GM12874 (cell line): Measurements from ENCODE around the gene IRF2BP1.

Source experiments
- TF ChIP-seq, protein P1 (sequence below): IDR thresholded peaks from 2 replicates; pipeline ENCODE4 v1.5.1; 2011; ENCODE audit warnings: low read depth, mild to moderate bottlenecking, control low read depth, low read length, moderate library complexity; ENCODE audit not compliant: insufficient read depth

IRF2BP1 gene

GRCh38 chr19:45863840-45864628 is 21.9 kb downstream of the IRF2BP1 start, which contains the start of gene FOXA3:
FOXA3 (plus strand) TSS chr19:45864326; CDS start chr19:45864457, 131 bp downstream.
- TF ChIP-seq, protein P1, sequence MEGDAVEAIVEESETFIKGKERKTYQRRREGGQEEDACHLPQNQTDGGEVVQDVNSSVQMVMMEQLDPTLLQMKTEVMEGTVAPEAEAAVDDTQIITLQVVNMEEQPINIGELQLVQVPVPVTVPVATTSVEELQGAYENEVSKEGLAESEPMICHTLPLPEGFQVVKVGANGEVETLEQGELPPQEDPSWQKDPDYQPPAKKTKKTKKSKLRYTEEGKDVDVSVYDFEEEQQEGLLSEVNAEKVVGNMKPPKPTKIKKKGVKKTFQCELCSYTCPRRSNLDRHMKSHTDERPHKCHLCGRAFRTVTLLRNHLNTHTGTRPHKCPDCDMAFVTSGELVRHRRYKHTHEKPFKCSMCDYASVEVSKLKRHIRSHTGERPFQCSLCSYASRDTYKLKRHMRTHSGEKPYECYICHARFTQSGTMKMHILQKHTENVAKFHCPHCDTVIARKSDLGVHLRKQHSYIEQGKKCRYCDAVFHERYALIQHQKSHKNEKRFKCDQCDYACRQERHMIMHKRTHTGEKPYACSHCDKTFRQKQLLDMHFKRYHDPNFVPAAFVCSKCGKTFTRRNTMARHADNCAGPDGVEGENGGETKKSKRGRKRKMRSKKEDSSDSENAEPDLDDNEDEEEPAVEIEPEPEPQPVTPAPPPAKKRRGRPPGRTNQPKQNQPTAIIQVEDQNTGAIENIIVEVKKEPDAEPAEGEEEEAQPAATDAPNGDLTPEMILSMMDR, result peak; percentile 83

DNA sequence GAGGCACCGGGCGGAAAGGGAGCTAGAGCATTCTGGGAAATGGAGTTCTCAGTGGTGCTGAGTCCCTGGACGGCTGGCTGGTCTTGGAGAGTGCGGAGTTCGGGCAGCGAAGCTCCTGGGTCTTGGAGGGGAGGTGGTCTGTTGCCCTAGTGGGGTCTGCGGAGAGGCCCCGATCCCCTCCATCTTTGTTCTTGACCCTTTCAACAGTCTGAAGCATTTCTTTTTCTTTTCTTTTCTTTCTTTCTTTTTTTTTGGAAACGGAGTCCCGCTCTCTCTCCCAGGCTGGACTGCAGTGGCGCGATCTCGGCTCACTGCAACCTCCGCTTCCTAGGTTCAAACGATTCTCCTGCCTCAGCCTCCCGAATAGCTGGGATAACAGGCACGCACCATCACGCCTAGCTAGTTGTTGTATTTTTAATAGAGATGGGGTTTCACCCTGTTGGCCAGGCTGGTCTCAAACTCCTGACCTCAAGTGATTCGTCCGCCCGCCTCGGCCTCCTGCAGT is 22.6 kb downstream of the IRF2BP1 start:
- TF ChIP-seq, protein P1, result no peak

DNA sequence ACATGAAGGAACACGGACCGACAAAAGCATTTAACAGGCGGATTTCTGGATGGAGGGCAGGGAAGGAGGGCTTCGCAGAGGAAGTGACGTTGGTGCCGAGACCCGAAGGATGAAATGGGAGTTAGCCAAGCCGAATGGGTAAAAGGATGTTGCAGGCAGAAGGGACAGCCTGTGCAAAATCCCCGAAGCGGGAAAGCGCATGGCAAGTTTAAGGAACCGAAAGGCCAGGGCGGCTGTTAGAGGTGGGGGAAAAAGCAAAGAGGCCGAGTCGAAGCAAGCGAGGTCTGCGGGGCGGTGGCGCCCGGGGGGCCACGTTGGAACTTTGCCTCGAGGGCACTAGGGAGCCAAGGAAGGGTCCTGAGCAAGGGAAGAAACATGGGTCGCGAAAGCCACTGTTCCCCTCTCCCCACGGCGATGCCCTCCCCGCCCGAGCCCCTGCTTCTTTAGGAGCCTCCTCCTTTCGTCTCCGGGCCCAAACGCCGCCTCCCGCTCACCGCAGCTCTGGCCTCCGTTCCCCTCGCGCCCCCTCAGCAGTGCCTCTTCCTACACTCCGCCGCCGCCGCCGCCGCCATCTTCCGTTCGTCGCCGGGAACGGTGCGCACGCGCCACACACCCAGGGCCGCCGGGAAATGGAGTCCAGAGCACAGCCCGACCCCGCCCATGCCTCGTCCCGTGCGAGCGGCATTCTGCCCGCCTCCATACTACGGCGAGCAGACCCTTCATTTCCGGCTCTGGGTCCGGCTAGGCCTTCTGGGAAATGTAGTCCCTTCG is 23.2 kb downstream of the IRF2BP1 start, which contains the start of gene SYMPK:
Gene SYMPK, minus strand, starts transcription at position 584 of the 771 bp plus-strand sequence. CDS start 8,652 bp downstream, outside the sequence.
- TF ChIP-seq, protein P1, result no peak

- TF ChIP-seq, protein P1, result no peak
Observed at GRCh38 chr19:45862271-45862563, 23.7 kb downstream of the IRF2BP1 start.

DNA sequence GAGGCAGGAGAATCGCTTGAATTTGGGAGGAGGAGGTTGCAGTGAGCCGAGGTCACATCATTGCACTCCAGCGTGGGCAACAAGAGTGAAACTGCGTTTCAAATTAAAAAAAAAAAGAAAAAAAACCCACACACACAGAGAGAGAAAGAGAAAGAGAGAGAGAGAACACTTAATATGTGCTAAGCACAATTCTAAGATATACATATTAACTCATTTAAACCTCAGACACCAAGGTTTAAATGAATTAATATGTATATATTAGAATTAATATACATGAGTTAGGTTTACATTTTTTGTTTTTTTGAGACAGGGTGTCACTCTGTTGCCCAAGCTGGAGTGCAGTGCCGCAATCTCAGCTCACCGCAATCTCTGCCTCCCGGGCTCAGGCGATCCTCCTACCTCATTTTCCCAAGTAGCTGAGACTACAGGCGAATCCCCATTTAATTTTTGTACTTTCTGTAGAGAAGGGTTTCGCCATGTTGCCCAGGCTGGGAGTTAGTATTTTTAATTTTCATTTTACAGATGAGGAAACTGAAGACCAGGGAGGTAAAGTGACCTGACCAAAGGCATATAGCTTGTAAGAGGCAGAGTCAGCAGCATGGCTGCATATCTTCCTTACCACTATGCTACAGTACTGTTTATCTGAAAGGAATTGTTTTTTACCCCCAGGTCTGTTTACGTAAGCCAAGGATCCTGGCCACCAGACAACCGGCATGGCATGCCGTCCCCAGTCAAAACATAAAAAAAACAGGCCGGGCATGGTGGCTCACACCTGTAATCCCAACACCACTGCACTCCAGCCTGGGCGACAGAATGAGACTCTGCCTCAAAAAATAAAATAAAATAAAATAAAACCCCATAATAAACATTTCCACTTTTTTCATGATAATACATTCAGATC is 25.3 kb downstream of the IRF2BP1 start:
- TF ChIP-seq, protein P1, result no peak

DNA sequence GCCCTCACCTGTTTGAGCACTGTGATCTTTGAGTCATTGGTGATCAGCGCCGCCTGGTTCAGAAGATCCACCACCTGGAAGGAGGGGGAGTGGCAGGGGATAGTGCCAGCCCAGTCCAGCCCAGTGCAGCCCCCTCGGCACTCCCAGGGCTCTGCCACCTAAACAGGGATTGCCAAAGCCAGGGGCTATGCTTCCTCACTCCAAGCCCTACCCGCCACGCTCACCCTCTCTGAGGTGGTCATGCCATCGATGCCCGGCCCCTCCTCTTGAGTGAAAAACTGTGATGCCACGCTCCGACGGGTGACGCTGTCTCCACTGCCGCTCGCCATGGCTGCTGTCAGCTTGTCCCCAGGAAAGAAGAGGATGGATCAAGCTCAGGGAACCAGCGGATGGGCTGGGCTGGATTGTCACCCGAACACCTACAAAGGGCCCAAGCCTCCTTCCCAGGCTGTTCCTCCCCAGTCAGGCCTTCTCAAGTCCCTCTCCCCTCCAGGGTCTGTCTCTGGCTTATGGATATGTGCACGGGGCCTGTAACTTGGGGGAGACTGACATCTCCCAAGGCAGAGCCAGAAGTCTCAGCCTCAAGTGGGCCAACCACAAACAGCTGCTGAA is 31.7 kb downstream of the IRF2BP1 start:
- TF ChIP-seq, protein P1, result no peak
